Rectal smooth muscle tissue (tissue), 1 donor: ENCODE measurements around the gene FSIP1.

ENCODE experiments used
- H3K27ac ChIP-seq: one replicate; pipeline ENCODE4 v1.7.0; 2013; ENCODE audit warnings: low read depth, low read length, inconsistent platforms
- H3K27me3 ChIP-seq: one replicate; pipeline ENCODE4 v1.7.0; 2013; ENCODE audit warnings: low read length; ENCODE audit not compliant: control insufficient read depth, insufficient read depth
- H3K36me3 ChIP-seq: one replicate; pipeline ENCODE4 v1.7.0; 2013; ENCODE audit warnings: low read length; ENCODE audit not compliant: control insufficient read depth, insufficient read depth
- H3K4me1 ChIP-seq: one replicate; pipeline ENCODE4 v1.7.0; 2013; ENCODE audit warnings: low read length; ENCODE audit not compliant: control insufficient read depth, insufficient read depth
- H3K4me3 ChIP-seq: one replicate; pipeline ENCODE4 v1.7.0; 2013; ENCODE audit warnings: low read length
- H3K9ac ChIP-seq: one replicate; pipeline ENCODE4 v1.7.0; 2013; ENCODE audit warnings: low read length

FSIP1 gene

GRCh38 chr15:39642011-39642640 is 140.5 kb downstream of the FSIP1 start:
- Histone ChIP-seq H3K4me3 (no peak overlapping the region), H3K27ac (peak overlapping the region; percentile 48)

GRCh38 chr15:39641191-39641889 is 141.3 kb downstream of the FSIP1 start:
- no peak overlapping the region for H3K27ac ChIP-seq
- H3K27me3 ChIP-seq, result no peaks in the 10 kb centered on the region
- H3K36me3 ChIP-seq, result no peaks in the 10 kb centered on the region
- H3K9ac ChIP-seq, result no peak overlapping the region
- peaks cover 9% of the 10 kb centered on the region for H3K4me1 ChIP-seq
- H3K4me3 ChIP-seq, result no peak overlapping the region

More at GRCh38 chr15:39642011-39642640, 140.5 kb downstream of the FSIP1 start:
- Histone ChIP-seq H3K27me3 (no peaks in the 10 kb centered on the region), H3K4me1 (peaks cover 9% of the 10 kb centered on the region), H3K36me3 (no peaks in the 10 kb centered on the region), H3K9ac (no peak overlapping the region)

- Histone ChIP-seq H3K4me3 (no peak overlapping the region), H3K27me3 (no peaks in the 10 kb centered on the region), H3K27ac (no peak overlapping the region), H3K36me3 (no peaks in the 10 kb centered on the region), H3K4me1 (peaks cover 9% of the 10 kb centered on the region), H3K9ac (no peak overlapping the region)
Measured at GRCh38 chr15:39640665-39641064, 142.0 kb downstream of the FSIP1 start.

- no peak overlapping the region for H3K4me3 ChIP-seq
- no peaks in the 10 kb centered on the region for H3K27me3 ChIP-seq
- H3K36me3 ChIP-seq, result no peaks in the 10 kb centered on the region
- H3K27ac ChIP-seq, result no peak overlapping the region
- no peak overlapping the region for H3K9ac ChIP-seq
- H3K4me1 ChIP-seq, result peaks cover 9% of the 10 kb centered on the region
Measured at GRCh38 chr15:39639037-39639436, 143.6 kb downstream of the FSIP1 start.

- Histone ChIP-seq H3K27me3 (no peaks in the 10 kb centered on the region), H3K36me3 (no peaks in the 10 kb centered on the region), H3K4me1 (peaks cover 9% of the 10 kb centered on the region), H3K9ac (no peak overlapping the region), H3K4me3 (no peak overlapping the region), H3K27ac (no peak overlapping the region)
Measured at GRCh38 chr15:39638041-39638440, 144.6 kb downstream of the FSIP1 start.

GRCh38 chr15:39631357-39631756 is 151.3 kb downstream of the FSIP1 start:
- Histone ChIP-seq H3K9ac (no peak overlapping the region), H3K4me1 (no peaks in the 10 kb centered on the region), H3K4me3 (no peak overlapping the region), H3K36me3 (no peaks in the 10 kb centered on the region), H3K27ac (no peak overlapping the region), H3K27me3 (no peaks in the 10 kb centered on the region)

GRCh38 chr15:39629906-39630305 is 152.7 kb downstream of the FSIP1 start:
- H3K9ac ChIP-seq, result no peak overlapping the region
- H3K4me1 ChIP-seq, result peaks cover 1% of the 10 kb centered on the region
- no peaks in the 10 kb centered on the region for H3K27me3 ChIP-seq
- H3K4me3 ChIP-seq, result no peak overlapping the region
- H3K27ac ChIP-seq, result no peak overlapping the region
- no peaks in the 10 kb centered on the region for H3K36me3 ChIP-seq

GRCh38 chr15:39629371-39629770 is 153.3 kb downstream of the FSIP1 start:
- H3K4me1 ChIP-seq, result peaks cover 6% of the 10 kb centered on the region
- H3K4me3 ChIP-seq, result no peak overlapping the region
- H3K27me3 ChIP-seq, result no peaks in the 10 kb centered on the region
- H3K27ac ChIP-seq, result peak overlapping the region; percentile 11
- no peak overlapping the region for H3K9ac ChIP-seq
- no peaks in the 10 kb centered on the region for H3K36me3 ChIP-seq

- Histone ChIP-seq H3K27me3 (no peaks in the 10 kb centered on the region), H3K9ac (no peak overlapping the region), H3K36me3 (no peaks in the 10 kb centered on the region), H3K27ac (peak overlapping the region; percentile 11), H3K4me1 (peaks cover 6% of the 10 kb centered on the region), H3K4me3 (no peak overlapping the region)
Measured at GRCh38 chr15:39628546-39629257, 153.9 kb downstream of the FSIP1 start.

- Histone ChIP-seq H3K9ac (no peak overlapping the region), H3K27ac (no peak overlapping the region), H3K4me3 (no peak overlapping the region), H3K36me3 (no peaks in the 10 kb centered on the region), H3K27me3 (no peaks in the 10 kb centered on the region), H3K4me1 (peaks cover 6% of the 10 kb centered on the region)
Measured at GRCh38 chr15:39628144-39628508, 154.5 kb downstream of the FSIP1 start.

GRCh38 chr15:39627451-39628143 is 155.0 kb downstream of the FSIP1 start:
- Histone ChIP-seq H3K36me3 (no peaks in the 10 kb centered on the region), H3K9ac (no peak overlapping the region), H3K27ac (no peak overlapping the region), H3K4me3 (no peak overlapping the region), H3K4me1 (peaks cover 9% of the 10 kb centered on the region), H3K27me3 (no peaks in the 10 kb centered on the region)

- no peak overlapping the region for H3K4me3 ChIP-seq
- H3K36me3 ChIP-seq, result no peaks in the 10 kb centered on the region
- peaks cover 9% of the 10 kb centered on the region for H3K4me1 ChIP-seq
- H3K27me3 ChIP-seq, result no peaks in the 10 kb centered on the region
- no peak overlapping the region for H3K27ac ChIP-seq
- no peak overlapping the region for H3K9ac ChIP-seq
Measured at GRCh38 chr15:39625856-39626255, 156.8 kb downstream of the FSIP1 start.
